Smooth muscle cell of the brain vasculature (primary cell): ENCODE measurements around the gene ZNF680.
"Not testable (repeated sequence)": the region's sequence is repeated elsewhere in the genome, so short reads cannot be mapped to it uniquely, and the experiment has no call there.

Source experiments
- DNase-seq: peaks from one replicate; pipeline ENCODE4 v3.0.0-alpha.2; 2012; ENCODE audit warnings: low read depth, low spot score

Gene ZNF680

DNA sequence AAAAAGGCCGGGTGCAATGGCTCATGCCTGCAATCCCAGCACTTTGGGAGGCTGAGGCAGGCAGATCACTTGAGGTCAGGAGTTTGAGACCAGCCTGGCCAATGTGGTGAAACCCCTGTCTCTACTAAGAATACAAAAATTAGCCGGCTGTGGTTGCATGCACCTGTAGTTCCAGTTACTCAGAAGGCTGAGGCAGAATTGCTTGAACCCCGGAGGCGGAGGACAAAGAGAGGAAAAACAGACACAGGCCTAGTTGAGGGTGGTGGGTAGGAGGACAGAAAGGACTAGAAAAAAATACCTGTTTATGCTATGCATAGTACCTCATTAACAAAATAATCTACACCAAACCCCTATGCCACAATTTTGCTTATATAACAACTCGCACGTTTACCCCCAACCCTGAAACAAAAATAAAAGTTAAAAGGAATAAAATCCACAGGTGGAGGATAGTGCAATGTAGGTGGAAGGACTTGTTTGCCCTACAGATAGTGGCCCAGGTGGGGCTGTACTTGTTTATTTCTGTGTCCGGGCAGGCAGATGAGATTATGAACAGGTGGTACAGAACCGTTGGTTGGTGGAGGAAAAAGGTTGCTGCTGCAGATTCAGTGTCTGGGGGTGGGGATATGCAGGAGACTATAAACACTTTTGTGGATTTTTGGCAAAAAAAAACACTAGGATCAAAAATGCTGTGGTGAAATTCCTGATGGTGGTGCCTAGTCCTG, 5.1 kb downstream of the ZNF680 start:
- no peak for DNase-seq

DNA sequence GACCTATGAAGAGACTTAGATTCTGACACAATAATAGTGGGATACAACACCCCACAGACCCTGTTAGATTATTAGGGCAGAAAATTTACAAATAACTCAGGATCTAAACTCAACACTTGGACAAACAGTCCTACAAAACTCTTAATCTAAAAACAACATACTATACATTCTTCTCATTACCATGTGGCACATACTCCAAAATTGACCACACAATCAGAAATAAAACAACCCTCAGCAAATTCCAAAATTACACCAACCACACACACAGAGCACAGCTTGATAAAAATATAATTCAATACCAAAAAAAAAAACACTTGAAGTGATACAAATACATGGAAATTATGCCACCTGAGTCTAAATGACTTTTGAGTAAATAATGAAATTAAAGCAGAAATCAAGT, 7.8 kb downstream of the ZNF680 start:
- DNase-seq, result no peak

DNA sequence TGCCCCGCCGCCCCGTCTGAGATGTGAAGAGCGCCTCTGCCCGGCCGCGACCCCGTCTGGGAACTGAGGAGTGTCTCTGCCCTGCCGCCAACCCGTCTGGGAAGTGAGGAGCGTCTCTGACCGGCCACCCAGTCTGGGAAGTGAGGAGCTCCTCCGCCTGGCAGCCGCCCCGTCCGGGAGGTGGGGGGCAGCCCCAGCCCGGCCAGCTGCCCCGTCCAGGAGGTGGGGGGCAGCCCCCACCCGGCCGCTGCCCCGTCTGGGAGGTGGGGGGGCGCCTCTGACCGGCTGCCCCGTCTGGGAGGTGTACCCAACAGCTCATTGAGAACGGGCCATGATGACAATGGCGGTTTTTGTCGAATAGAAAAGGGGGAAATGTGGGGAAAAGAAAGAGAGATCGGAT, 8.7 kb downstream of the ZNF680 start:
- not testable (repeated sequence) for DNase-seq

DNA sequence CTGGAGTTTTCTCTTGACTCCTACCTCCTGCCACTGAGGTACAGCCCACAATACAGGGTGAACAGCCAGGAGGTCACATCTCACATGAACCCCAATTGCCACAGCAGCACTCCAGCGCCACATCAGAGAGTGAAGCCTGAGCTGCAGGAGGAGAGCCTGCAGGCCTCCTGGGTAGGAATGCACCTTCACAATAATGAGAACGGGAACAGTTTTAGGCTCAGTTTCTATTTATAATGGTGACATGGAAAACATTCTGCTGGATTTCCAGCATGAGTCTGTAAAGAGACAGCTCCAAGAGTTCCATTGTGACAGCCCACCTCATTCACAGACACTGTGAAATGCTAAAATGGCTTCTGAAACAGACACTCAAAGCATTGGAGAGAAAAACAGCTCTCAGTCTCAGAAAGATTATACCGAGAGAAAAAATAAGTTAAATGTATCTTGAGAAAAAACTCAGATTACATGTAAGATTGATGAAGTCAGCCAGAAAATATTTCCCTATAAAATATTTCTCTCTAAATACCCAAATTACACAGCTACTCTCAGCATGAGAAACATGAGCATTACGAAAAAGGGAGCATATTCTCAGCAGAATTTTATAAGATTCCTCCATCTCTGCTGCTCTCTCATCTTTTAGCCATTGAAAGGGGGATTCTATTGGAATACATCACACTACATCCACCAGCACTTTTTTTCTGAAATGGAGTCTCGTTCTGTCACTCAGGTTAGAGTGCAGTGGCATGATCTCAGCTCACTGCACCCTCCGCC, 11.3 kb downstream of the ZNF680 start:
- no peak for DNase-seq

DNA sequence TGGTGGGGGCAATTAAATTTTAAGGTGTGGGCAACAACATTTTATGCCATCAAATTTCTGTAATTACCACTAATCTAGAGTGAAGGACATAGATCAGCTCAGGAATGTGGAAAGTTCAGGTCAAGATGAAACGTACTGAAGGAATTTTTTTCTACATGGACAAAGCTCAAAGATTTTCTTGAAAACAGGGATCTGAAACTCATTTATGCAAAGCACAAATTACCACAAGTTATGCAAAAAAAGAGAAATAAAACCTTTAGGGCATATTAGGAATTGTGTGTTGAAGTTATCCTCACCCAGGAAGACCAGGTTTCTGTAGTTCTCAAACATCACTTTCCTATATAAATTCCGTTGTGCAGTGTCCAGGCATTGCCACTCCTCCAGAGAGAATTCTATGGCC, 18.9 kb downstream of the ZNF680 start:
- DNase-seq, result no peak

DNA sequence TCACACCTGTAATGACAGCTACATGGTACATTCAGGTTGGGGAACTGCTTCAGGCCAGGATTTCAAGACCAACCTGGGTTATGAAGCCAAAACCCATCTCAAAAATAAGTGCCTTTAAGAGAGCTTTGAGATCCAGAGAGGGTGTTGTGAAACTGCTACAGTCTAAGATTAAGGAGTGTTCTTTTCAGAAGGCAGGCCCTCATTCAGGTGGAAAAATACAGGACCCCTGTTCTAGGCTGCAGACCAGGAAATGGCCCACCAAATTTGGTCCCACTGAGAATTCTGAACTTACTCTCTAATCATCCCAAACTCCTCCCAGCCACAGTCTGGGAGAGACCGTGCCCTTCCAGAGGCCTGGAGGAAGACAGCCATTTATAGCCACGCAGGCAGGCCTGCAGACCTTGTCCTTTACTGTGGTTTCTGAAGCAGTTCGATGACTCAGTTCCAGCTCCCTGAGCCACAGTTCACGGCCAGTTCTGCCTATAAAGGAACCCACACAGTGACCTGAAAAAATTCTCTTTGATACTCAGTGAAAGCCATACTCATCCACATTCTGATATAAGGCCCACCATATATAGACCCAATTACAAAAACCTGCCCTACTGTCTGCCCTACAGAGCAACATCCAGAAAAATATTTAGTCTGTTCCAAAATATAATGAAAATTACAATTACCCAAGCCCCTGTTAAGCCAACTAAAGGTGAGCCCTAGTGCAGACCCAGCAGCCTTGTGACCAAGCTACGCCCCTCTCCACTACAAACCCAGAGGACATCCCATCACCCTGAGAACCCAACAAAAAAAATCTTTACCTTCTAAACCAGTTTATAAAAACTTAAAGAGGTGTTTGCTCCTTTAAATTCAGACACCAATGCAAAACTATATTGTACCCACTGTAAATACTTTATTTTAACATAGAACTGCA, 21.2 kb downstream of the ZNF680 start:
- no peak for DNase-seq

DNA sequence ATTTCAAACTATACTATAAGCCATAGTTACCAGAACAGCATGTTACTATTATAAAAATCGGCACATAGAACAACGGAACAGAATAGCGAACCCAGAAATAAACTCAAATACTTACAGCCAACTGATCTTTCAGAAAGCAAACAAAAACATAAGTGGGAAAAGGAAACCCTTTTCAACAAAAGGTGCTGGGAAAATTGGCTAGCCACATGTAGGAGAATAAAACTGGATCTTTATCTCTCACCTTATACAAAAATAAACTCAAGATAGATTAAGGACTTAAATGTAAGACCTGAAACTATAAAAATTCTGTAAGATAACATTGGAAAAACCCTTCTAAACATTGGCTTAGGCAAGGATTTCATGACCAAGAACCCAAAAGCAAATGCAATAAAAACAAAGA, 29.1 kb downstream of the ZNF680 start:
- DNase-seq, result no peak

DNA sequence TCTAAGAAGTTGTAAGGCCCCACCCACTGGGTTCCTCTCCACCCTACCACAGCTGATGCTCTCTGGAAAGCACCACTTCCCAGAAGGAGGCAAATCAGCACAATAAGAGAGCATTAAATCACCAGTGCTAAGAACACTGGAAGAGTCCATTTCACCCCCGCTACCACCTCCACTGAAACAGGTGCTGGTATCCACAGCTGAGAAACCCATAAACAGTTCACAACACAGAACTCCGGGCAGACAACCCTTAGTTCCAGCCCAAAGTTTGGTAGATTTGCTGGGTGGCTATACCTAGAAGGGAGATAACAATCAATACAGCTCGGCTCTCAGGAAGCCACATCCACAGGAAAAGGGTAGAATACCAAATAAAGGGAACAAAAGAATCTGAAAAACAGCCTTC, 34.1 kb downstream of the ZNF680 start:
- no peak for DNase-seq

DNA sequence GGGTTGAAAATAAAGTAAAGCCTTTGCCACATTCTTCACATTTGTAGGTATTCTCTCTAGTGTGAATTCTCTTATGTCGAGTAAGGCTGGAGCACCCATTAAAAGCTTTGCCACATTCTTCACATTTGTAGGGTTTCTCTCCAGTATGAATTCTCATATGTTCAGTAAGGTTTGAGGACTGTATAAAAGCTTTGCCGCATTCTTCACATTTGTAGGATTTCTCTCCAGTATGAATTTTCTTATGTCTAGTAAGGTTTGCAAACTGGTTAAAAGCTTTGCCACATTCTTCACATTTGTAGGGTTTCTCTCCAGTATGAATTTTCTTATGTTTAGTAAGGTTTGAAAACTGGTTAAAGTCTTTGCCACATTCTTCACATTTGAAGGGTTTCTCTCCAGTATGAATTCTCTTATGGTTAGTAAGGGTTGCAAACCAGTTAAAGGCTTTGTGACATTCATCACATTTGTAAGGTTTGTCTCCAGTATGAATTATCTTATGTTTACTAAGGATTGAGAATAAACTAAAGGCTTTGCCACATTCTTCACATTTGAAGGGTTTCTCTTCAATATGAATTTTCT, 41.4 kb downstream of the ZNF680 start:
- DNase-seq, result no peak

DNA sequence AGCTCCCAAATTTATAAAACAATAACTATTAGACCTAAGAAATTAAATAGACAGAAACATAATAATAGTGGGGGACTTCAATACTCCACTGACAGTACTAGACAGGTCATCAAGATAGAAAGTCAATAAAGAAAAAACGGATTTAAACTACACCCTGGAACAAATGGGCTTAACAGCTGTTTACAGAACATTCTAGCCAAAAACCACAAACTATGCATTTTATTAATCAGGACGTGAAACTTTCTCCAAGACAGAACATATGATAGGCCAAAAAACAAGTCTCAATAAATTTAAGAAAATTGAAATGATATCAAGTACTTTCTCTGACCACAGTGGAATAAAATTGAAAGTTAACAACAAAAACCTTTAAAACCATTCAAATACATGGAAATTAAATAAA, 46.4 kb downstream of the ZNF680 start:
- no peak for DNase-seq

DNA sequence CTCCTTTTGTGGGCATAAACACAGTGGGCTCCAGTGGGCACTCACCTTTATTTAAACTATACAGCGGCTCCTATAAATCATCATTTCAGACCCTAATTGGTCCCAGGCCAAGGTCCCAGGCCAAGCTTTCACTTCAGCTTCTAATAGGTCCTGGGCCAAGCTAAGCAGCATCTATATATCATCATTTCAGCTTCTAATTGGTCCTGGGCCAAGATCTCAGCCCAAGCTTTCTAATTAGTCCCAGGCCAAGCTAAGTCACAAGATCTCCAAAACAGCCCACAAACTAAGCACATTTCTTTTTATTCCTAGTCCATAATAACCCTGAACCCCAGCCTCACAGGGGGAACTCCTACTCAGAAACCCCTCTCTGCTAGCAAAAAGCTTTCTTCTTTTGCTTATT, 47.1 kb downstream of the ZNF680 start:
- no peak for DNase-seq

DNA sequence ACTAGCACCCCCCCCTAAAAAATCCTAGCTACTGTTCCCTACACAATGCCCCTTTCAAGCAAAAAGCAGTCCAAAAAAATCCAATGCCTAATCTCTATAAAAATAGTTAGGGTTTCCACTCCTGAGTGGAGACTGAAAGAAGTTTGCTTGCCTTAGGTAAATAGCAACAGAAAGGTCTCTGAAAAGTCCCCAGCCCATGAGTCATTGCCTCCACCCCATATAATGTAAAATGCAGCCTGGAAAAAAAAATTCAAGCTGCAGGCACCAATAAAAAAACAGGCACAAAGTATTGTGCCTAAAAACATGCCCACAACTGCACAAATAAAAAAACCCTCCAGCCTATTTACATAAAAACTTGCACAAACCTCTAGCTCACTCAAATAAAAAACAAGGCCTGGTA, 47.5 kb downstream of the ZNF680 start:
- no peak for DNase-seq

DNA sequence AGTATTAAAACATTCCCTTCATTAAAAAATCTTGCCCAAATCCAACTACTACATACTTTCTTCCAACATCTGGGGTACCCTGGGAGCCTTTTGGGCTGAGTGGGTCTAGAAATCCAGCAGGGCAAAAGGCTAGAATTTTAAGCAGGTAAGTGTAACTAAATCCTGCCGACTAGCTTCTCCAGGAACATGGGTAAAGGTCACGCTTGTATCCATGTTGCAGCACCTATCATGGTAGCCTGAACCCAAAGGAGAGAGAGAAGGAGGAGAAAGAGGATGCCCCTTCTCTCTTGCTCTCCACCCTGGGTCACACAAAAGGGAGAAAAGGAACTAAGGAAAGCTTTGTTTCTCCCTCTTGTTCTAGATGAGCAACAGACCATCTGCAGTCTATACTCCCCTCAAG, 53.3 kb downstream of the ZNF680 start:
- DNase-seq, result no peak

DNA sequence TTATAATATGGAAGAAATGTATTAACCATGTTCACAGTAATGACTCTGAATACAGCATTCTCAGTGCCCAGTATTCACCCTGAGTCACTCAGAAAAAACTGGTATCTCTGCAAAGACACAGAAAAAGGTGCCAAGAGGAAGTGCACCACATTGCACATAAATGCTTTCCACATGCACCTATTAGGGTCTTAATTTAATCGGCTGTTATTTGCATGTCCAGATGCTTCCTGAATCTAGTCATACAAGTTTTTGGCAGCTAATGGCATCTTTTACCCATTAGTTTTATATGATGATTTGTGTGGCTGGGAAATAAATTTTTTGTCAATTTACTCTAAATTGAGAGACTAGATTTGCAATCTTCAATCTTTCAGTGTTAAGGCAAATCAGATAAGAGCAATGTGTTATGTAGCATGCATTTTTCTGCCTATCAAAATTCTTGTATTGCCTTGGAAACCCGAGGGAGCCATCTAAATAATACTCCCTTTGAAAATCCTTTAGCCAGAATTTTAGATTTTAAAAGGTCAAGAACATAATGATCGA, 58.2 kb downstream of the ZNF680 start:
- no peak for DNase-seq

DNA sequence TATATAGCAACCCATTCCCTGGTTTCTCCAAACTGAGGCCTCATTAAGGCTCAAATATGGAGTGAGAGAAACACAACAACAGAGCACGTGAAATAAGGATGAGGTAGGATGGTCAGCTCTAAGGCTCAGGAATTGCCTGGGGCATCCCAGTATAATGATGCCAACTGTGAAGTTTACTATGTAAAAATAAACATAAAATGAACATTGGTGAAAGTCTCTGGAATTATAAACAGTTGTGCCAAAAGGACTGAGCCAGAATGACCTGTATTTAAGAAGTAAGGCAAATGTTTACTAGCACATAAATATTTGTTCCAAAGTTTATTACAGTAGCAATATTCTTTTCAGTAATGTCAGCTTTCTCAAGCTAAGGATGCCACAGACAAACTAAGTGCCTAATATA, 64.6 kb downstream of the ZNF680 start:
- DNase-seq, result no peak

DNA sequence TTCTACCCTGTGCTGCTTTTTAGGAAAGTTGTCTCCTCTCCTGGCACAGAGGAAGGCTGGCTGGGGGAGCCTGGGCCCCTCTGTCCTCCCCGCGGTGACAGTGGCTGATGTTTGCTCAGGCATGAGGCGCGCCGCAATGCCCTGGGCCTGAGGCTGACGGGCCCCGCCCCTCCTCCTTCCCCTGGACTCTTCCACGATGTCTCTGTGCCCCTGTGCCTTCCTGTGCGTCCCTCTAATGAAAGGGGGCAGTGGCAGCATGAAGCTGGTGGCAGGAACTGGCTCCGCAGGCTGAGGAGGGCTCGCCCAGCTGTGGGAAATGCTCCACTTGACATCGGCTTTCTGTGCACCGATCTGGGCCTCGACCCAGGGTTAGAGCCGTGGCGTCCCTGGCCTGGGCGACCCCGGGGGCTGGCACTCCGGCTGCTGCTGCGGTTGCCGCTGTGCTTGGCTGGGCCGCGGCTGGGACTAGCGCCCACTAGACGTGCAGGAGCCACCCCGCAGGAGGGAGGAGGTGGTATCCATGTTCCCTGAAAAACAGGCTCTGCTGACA, 67.9 kb downstream of the ZNF680 start:
- DNase-seq, result no peak

DNA sequence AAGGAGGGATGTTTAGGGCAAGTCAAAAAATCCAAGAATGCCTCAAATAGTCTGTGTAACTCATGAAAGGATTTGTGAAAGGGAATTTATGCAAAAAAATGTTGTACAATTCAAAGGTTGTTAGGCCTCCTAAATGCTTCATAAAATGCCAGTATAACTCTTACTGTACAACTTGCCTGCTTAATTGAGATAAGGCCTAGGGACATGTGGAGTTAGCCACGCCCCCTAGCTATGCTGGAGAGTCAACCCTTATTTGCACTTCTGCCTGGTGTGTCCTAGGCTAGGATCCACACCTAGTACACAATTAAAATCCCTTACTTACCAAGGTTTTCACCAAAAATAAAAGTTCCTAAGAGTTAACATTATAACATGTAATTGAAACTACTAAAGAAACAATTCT, 77.2 kb downstream of the ZNF680 start:
- no peak for DNase-seq
